HepG2 (cell line): ENCODE data around the gene RUVBL2. TPM values are rescaled to one million over a fixed set of nuclear protein-coding genes. Genes with fewer than 3 reads are reported as not detected.
A peak's percentile ranks its signal among the peaks of the same experiment; 100 is the strongest.

Source experiments
- AGO2 ChIP-seq: fragments of 200-400 bp; formaldehyde crosslinking; optimal IDR thresholded peaks from 2 replicates; pipeline ENCODE3; 2017; ENCODE audit warnings: mild to moderate bottlenecking, low read depth, low read length, moderate library complexity
- BORCS8-MEF2B ChIP-seq: sonication (generic); formaldehyde crosslinking; IDR thresholded peaks from 2 replicates; pipeline ENCODE4 v1.8.0; 2022; ENCODE audit warnings: mild to moderate bottlenecking, missing genetic modification reagents
- MAX ChIP-seq: IDR thresholded peaks from 2 replicates; pipeline ENCODE4 v1.6.1; 2012; ENCODE audit warnings: inconsistent platforms
- MAZ ChIP-seq, 2 experiments: sonication (generic) in 1 of 2; formaldehyde crosslinking in 1 of 2; IDR thresholded peaks; 2 replicates each; pipeline versions ENCODE4 v1.5.0 to v1.6.1; 2012 to 2020; ENCODE audit warnings: low read depth in 2 of 2, mild to moderate bottlenecking in 2 of 2, borderline replicate concordance in 1 of 2, improper control_type of control experiment in 1 of 2, low read length in 1 of 2, missing genetic modification reagents in 1 of 2, moderate library complexity in 1 of 2
- RAD21 ChIP-seq: fragments of 450-650 bp; formaldehyde crosslinking; IDR thresholded peaks from 2 replicates; pipeline ENCODE4 v1.5.0; 2020; ENCODE audit warnings: mild to moderate bottlenecking
- RFXAP ChIP-seq: sonication (generic); formaldehyde crosslinking; IDR thresholded peaks from 2 replicates; pipeline ENCODE4 v1.4.0; 2020; ENCODE audit warnings: missing genetic modification reagents, borderline replicate concordance
- ZMAT3 ChIP-seq: sonication (generic); formaldehyde crosslinking; conservative IDR thresholded peaks from 2 replicates; pipeline ENCODE4 v1.7.0; 2021; ENCODE audit warnings: missing genetic modification reagents
- ZNF563 ChIP-seq: sonication (generic); formaldehyde crosslinking; IDR thresholded peaks from 2 replicates; pipeline ENCODE4 v1.8.0; 2022; ENCODE audit warnings: mild to moderate bottlenecking, moderate library complexity, missing genetic modification reagents
- ZNF710 ChIP-seq: sonication (generic); formaldehyde crosslinking; IDR thresholded peaks from 2 replicates; pipeline ENCODE4 v1.5.0; 2020; ENCODE audit warnings: mild to moderate bottlenecking, missing genetic modification reagents, borderline replicate concordance
- ZNF749 ChIP-seq: sonication (generic); formaldehyde crosslinking; IDR thresholded peaks from 2 replicates; pipeline ENCODE4 v1.8.0; 2022; ENCODE audit warnings: mild to moderate bottlenecking, missing genetic modification reagents, moderate library complexity, borderline replicate concordance
- ZSCAN21 ChIP-seq: sonication (generic); formaldehyde crosslinking; IDR thresholded peaks from 2 replicates; pipeline ENCODE4 v1.8.0; 2022; ENCODE audit warnings: mild to moderate bottlenecking, missing genetic modification reagents, moderate library complexity, borderline replicate concordance
- polyA plus RNA-seq, 8 experiments: library from polyadenylated mRNA; depleted of rRNA in 3 of 8; stranded (reverse) in 7 of 8; unstranded in 1 of 8; fragments of >200 nt; fragmentation: Illumina TruSeq in 4 of 8; extraction: Trizol in 4 of 8; gene quantifications; 2 replicates each; pipeline versions ENCODE4 v1.2.1 to v1.2.3, GENCODE V29; 2011 to 2016; ENCODE audit warnings: low read depth in 4 of 8, missing spikeins in 1 of 8, mixed read lengths in 1 of 8; ENCODE audit not compliant: insufficient read depth in 1 of 8
- total RNA-seq, 5 experiments: library from RNA; depleted of rRNA; stranded (reverse); fragments of >200 nt; fragmentation: Illumina TruSeq; extraction: Trizol; gene quantifications; 2 replicates each; pipeline ENCODE4 v1.2.3, GENCODE V29; 2016; ENCODE audit warnings: low read depth in 1 of 5
- TF ChIP-seq, protein P1 (sequence below): sonication (generic); formaldehyde crosslinking; IDR thresholded peaks from 2 replicates; pipeline ENCODE4 v1.9.0; 2022; ENCODE audit warnings: missing genetic modification reagents, mild to moderate bottlenecking, borderline replicate concordance
- TF ChIP-seq, protein P2 (sequence below): IDR thresholded peaks from 2 replicates; pipeline ENCODE4 v1.6.1; 2016; ENCODE audit warnings: low read depth, missing genetic modification reagents, missing compliant biosample characterization

The RUVBL2 gene
- total and polyA plus RNA-seq, 2 of the 13 experiments (the other 11 are each of a cell fraction or from before 2014, with no cell fraction given), result 120 to 122 TPM

GRCh38 chr19:49017666-49018351 is 24.1 kb downstream of the RUVBL2 start (continued):
- TF ChIP-seq, protein P1, sequence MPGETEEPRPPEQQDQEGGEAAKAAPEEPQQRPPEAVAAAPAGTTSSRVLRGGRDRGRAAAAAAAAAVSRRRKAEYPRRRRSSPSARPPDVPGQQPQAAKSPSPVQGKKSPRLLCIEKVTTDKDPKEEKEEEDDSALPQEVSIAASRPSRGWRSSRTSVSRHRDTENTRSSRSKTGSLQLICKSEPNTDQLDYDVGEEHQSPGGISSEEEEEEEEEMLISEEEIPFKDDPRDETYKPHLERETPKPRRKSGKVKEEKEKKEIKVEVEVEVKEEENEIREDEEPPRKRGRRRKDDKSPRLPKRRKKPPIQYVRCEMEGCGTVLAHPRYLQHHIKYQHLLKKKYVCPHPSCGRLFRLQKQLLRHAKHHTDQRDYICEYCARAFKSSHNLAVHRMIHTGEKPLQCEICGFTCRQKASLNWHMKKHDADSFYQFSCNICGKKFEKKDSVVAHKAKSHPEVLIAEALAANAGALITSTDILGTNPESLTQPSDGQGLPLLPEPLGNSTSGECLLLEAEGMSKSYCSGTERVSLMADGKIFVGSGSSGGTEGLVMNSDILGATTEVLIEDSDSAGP (CRISPR knock-in tag), result 0 out of 2 replicates have a peak, but pooled peaks have one; percentile 24
- TF ChIP-seq ZNF710 (CRISPR knock-in tag) (no peak), RAD21 (CRISPR knock-in tag) (peak; percentile 56), ZNF749 (0 out of 2 replicates have a peak, but pooled peaks have one; percentile 40), MAZ (IDR thresholded peaks at IDR 0.05; ENCODE audit: borderline replicate concordance, low read depth, low read length) (peak; percentile 42; the same call in 1 of the 2 replicates), MAZ (CRISPR knock-in tag; IDR thresholded peaks at IDR 0.05; ENCODE audit: low read depth) (no peak), RFXAP (CRISPR knock-in tag) (0 out of 2 replicates have a peak, but pooled peaks have one; percentile 23), MAX (peak; percentile 75), AGO2 (peak; percentile 94), BORCS8-MEF2B (CRISPR knock-in tag) (peak; percentile 47), ZNF563 (CRISPR knock-in tag) (peak; percentile 23; the same call in 1 of the 2 replicates), ZMAT3 (CRISPR knock-in tag) (no peak), ZSCAN21 (CRISPR knock-in tag) (peak; percentile 66; the same call in 1 of the 2 replicates)
- TF ChIP-seq, protein P2, sequence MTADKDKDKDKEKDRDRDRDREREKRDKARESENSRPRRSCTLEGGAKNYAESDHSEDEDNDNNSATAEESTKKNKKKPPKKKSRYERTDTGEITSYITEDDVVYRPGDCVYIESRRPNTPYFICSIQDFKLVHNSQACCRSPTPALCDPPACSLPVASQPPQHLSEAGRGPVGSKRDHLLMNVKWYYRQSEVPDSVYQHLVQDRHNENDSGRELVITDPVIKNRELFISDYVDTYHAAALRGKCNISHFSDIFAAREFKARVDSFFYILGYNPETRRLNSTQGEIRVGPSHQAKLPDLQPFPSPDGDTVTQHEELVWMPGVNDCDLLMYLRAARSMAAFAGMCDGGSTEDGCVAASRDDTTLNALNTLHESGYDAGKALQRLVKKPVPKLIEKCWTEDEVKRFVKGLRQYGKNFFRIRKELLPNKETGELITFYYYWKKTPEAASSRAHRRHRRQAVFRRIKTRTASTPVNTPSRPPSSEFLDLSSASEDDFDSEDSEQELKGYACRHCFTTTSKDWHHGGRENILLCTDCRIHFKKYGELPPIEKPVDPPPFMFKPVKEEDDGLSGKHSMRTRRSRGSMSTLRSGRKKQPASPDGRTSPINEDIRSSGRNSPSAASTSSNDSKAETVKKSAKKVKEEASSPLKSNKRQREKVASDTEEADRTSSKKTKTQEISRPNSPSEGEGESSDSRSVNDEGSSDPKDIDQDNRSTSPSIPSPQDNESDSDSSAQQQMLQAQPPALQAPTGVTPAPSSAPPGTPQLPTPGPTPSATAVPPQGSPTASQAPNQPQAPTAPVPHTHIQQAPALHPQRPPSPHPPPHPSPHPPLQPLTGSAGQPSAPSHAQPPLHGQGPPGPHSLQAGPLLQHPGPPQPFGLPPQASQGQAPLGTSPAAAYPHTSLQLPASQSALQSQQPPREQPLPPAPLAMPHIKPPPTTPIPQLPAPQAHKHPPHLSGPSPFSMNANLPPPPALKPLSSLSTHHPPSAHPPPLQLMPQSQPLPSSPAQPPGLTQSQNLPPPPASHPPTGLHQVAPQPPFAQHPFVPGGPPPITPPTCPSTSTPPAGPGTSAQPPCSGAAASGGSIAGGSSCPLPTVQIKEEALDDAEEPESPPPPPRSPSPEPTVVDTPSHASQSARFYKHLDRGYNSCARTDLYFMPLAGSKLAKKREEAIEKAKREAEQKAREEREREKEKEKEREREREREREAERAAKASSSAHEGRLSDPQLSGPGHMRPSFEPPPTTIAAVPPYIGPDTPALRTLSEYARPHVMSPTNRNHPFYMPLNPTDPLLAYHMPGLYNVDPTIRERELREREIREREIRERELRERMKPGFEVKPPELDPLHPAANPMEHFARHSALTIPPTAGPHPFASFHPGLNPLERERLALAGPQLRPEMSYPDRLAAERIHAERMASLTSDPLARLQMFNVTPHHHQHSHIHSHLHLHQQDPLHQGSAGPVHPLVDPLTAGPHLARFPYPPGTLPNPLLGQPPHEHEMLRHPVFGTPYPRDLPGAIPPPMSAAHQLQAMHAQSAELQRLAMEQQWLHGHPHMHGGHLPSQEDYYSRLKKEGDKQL (CRISPR knock-in tag), result no peak
